Adrenal gland (tissue), 5 donors: ENCODE data around the gene NREP.

Experiments
- CTCF ChIP-seq, 6 experiments: fragments of 450-650 bp in 4 of 6; fragments of 200-600 bp in 2 of 6; sonication (generic) in 1 of 6; IDR thresholded peaks; 1 replicate in 5 of 6; 2 replicates in 1 of 6; pipeline versions ENCODE4 v1.5.1 to v1.8.0; 2016 to 2021; ENCODE audit warnings: antibody characterized with exemption in 6 of 6, mild to moderate bottlenecking in 2 of 6, moderate library complexity in 1 of 6
- POLR2A ChIP-seq, 2 donors: fragments of 450-650 bp; IDR thresholded peaks; one replicate each; pipeline ENCODE4 v1.6.1; 2017; ENCODE audit warnings: antibody characterized with exemption in 2 of 2, mild to moderate bottlenecking in 2 of 2, moderate library complexity in 1 of 2
- donor health status: DM: no; HTN: no; CAD: no.

- TF ChIP-seq CTCF (IDR thresholded peaks at IDR 0.05) (peak in 2 of 6 experiments; percentile 8 to 14), POLR2A (IDR thresholded peaks at IDR 0.05) (peak in 1 of 2 donors; percentile 71)
Observed at GRCh38 chr5:111755942-111756381, 1.0 kb downstream of the NREP start.
